Stimulated activated CD4-positive, alpha-beta T cell treated with anti-CD3 and anti-CD28 coated beads, TNF-alpha, amount 100 ng/mL, for 24 hours (primary cell): ENCODE results near the gene PVALEF.

ENCODE experiments used
- DNase-seq, 3 experiments: peaks; one replicate each; pipeline ENCODE4 v3.0.0-alpha.2; 2020; ENCODE audit warnings: low read depth in 3 of 3

The PVALEF gene

GRCh38 chr17:81162491-81162890 is 2.8 kb upstream of the PVALEF start:
- DNase-seq: no peak

- DNase-seq: no peak
These were observed 2.1 kb upstream of the PVALEF start for GRCh38 chr17:81163051-81163695.

GRCh38 chr17:81163703-81164370 is 1.5 kb upstream of the PVALEF start:
- no peak for DNase-seq

DNA sequence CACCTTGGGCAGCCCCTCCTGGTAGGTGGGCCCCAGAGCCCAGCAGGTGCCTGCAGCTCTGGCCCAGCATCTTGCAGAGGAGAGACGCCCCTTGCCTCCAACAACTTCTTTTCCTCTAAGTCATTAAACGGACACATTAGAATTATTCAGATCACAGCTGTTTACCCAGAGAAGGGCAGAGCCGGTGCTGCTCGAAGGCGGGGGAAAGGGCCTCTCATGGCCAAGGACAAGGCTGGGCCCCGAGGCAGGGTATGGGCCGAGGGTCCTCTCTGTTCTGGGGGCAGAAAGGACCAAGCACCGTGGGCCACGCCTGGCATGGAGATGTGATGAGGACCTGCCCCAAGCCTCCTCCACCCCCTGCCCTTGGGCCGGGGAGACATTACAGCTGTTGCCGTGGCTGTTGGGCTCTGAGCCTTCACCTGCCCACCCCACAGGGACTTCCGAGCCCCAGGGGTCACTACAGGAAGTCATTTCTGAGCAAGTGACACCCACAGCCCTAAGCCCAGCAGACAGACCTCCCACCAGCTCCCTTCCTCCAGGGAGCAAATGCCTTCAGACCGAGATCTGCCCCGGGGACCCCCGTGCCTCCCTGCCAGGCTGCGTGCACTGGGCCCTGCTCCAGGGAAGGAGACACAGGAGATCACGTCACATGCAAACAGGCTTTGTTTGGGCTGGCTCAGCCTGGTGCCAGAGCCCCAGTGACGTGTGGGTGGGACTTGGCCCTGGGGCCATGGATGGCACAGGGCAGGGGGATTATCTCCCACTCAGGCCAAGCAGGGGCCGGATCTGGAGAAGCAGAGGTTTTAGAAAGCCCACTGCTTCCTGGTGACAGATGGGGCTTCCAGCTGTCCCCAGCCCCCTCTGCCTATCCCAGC is 699 bp upstream of the PVALEF start:
- DNase-seq: no peak

DNA sequence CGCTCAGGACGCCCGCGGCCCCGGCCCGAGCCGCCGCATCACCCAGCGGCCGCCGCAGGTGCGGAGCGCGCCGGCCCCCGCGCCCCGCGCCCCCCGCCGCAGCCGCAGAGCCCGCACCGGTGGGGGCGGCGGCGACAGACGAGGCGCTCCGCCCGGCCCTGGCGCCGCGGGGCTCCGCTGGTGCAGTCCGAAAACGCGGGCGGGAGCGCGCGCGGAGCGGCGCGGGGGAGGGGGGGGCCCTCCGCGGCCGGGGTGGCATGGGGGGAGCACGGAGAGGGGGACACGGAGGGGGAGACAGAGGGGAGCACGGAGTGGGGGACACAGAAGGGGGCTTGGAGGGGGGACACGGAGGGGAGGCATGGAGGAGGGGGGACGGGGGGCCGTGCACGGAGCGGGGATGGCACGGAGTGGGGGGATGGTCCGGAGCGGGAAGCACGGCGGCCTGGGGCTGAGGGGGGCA is 756 bp downstream of the PVALEF start, which contains the start of gene AATK:
Gene AATK (minus strand): TSS at position 189 of the 460 bp plus-strand sequence. CDS start 229 bp downstream, outside the sequence.
- no peak for DNase-seq

- no peak for DNase-seq
These were observed 1.9 kb downstream of the PVALEF start for GRCh38 chr17:81167194-81167524.

- DNase-seq: no peak
These were observed 2.3 kb downstream of the PVALEF start for GRCh38 chr17:81167638-81168037.

GRCh38 chr17:81169870-81170309 is 4.6 kb downstream of the PVALEF start:
- no peak for DNase-seq

DNA sequence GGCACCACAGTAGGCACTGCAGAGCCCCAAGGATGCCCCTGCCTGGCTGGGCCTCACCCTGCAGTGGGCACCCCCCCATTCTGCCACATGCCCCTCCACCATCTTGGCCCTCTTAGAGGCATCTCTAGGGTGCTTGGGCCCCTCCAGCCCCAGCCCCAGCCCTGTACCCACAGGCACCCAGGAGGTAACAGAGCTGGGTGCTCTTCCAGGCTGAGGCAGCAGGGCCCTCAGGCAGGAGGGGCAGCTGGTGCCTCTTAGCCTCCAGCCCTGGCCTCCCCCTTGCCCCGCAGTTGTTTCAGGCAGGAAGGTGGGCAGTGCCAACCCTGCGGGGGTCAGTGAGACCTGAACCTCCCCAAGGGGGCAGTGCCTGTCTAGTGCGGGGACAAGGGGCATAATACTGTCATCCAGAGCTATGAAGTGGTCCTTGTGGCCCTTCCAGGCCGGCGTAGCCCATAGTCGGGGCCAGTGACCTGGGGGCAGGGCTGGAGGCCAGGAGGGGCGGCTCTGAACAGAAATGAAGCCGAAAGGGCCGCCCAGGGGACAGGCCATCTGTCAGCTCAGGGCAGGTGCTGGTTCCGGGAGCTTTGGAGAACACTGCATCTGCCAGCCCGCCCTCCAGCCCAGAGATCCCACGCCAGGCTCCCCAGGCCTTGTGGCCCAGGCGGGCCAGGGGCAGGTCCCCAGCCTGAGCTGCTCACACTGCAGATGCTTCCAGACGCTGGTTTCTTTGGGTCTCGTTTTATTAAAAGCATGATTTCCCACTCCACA is 5.6 kb downstream of the PVALEF start:
- no peak for DNase-seq

GRCh38 chr17:81171941-81172340 is 6.6 kb downstream of the PVALEF start:
- no peak for DNase-seq

- DNase-seq: no peak
These were observed 7.9 kb downstream of the PVALEF start for GRCh38 chr17:81173052-81173761.

GRCh38 chr17:81173762-81174155 is 8.5 kb downstream of the PVALEF start:
- DNase-seq: no peak

- no peak for DNase-seq
These were observed 11.4 kb downstream of the PVALEF start for GRCh38 chr17:81176666-81177065.

GRCh38 chr17:81178136-81179091 is 13.1 kb downstream of the PVALEF start:
- no peak for DNase-seq

GRCh38 chr17:81179220-81179619 is 13.9 kb downstream of the PVALEF start:
- DNase-seq: no peak

- DNase-seq: no peak
These were observed 14.6 kb downstream of the PVALEF start for GRCh38 chr17:81179861-81180260.

DNA sequence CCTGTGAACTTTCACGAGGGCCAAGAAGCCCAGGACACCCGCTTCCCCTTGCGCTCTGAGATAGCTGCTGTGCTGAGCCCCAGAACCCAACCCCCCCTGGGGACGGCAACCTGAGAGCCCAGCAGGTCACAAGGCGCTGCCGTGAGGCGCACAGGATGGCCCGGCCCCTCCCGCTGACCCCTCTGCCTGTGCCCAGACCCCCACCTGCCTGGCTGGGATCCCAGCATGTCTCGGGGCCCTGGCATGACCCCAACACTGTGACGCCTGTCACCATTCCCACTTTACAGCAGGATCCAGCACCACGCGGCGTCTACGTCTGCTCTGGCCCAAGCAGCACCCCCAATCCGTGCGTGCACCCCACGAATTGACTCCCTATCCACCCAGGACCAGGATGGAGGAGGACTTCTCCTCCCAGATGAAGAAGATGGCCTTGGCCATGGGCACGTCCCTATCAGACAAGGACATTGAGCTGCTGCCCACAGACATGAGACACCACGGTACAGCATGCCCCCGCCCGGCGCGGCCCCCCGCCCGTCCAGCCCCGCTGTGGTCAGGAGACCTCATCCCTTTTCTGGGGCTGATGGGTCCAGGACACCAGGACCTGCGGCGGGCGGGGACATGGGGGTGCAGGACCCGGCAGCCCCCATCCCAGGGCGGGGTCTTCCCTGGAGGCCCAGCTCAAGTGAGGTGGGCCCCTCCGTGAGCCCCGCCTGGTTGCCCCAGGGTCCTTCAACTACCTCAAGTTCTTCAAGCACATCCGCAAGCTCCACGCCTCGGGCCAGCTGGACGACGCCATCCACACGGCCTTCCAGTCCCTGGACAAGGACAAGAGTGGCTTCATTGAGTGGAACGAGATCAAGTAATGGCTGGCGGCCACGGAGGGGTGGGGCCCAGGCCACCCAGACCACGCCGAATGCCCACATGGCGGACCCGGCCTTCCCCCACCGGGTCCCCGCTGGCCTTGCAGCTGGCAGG is 15.8 kb downstream of the PVALEF start:
- no peak for DNase-seq

DNA sequence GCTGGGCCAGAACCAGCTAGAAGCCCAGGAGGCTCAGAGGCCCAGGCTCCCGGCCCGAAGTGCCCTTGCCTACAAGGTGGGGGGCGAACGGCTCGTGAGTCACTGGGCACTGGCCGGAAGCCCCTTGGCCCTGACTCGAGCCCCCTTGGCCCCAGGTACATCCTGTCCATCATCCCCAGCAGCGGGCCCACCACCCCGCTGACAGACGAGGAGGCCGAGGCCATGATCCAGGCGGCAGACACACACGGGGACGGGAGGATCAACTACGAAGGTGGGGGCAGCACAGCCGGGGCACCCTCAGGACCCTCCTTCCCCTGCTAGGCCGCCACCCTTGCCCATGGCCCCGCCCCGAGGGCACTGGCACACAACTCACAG is 16.5 kb downstream of the PVALEF start:
- DNase-seq: no peak

GRCh38 chr17:81182596-81182995 is 17.3 kb downstream of the PVALEF start:
- no peak for DNase-seq
